Stomach (tissue), 4 donors: ENCODE data around the gene AP2S1.

Experiments used
- EP300 ChIP-seq: sonication (generic); formaldehyde crosslinking; IDR thresholded peaks from one replicate; pipeline ENCODE4 v1.6.1; 2017; ENCODE audit warnings: antibody characterized with exemption
- POLR2A ChIP-seq, 4 donors: fragments of 450-650 bp; IDR thresholded peaks; one replicate each; pipeline ENCODE4 v1.6.1; 2016; ENCODE audit warnings: antibody characterized with exemption in 4 of 4, control low read depth in 2 of 4, mild to moderate bottlenecking in 1 of 4, moderate library complexity in 1 of 4
- POLR2AphosphoS5 ChIP-seq, 3 donors: sonication (generic); formaldehyde crosslinking; IDR thresholded peaks; one replicate each; pipeline ENCODE4 v1.6.1; 2016; ENCODE audit warnings: antibody characterized with exemption in 3 of 3
- TF ChIP-seq, protein P1 (sequence below), 7 experiments: fragments of 450-650 bp in 4 of 7; fragments of 200-600 bp in 3 of 7; sonication (generic) in 3 of 7; IDR thresholded peaks; one replicate each; pipeline ENCODE4 v1.5.1; 2016 to 2019; ENCODE audit warnings: antibody characterized with exemption in 7 of 7, control low read depth in 2 of 7, mild to moderate bottlenecking in 1 of 7

GRCh38 chr19:46812977-46813838 is 37.4 kb downstream of the AP2S1 start:
- TF ChIP-seq POLR2A (IDR thresholded peaks at IDR 0.05) (no peak), POLR2AphosphoS5 (IDR thresholded peaks at IDR 0.05) (no peak), EP300 (peak; percentile 31)
- TF ChIP-seq, protein P1, sequence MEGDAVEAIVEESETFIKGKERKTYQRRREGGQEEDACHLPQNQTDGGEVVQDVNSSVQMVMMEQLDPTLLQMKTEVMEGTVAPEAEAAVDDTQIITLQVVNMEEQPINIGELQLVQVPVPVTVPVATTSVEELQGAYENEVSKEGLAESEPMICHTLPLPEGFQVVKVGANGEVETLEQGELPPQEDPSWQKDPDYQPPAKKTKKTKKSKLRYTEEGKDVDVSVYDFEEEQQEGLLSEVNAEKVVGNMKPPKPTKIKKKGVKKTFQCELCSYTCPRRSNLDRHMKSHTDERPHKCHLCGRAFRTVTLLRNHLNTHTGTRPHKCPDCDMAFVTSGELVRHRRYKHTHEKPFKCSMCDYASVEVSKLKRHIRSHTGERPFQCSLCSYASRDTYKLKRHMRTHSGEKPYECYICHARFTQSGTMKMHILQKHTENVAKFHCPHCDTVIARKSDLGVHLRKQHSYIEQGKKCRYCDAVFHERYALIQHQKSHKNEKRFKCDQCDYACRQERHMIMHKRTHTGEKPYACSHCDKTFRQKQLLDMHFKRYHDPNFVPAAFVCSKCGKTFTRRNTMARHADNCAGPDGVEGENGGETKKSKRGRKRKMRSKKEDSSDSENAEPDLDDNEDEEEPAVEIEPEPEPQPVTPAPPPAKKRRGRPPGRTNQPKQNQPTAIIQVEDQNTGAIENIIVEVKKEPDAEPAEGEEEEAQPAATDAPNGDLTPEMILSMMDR (IDR thresholded peaks at IDR 0.05), result no peak
